ENCODE data around the gene ELMO1. TPM values are rescaled to one million over a fixed set of nuclear protein-coding genes. Genes with fewer than 3 reads are reported as not detected.
A peak's percentile ranks its signal among the peaks of the same experiment; 100 is the strongest.

ELMO1 gene
- polyA plus RNA-seq, 1 donor from 2014 or later, result 86.5 TPM

GRCh38 chr7:37128327-37129034, 320.2 kb downstream of the ELMO1 start:
- peak overlapping the region in 1 of 3 donors; percentile 14 for H3K27ac Mint-ChIP-seq
- peaks cover 0 to 4% (median 0%) of the 10 kb centered on the region in 3 donors for H3K9me3 Mint-ChIP-seq
- H3K27me3 Mint-ChIP-seq, result no peaks in the 10 kb centered on the region
- H3K4me3 Mint-ChIP-seq, result no peak overlapping the region
- H3K36me3 Mint-ChIP-seq, result peaks cover 34% of the 10 kb centered on the region
- H3K4me1 Mint-ChIP-seq, result peaks cover 0 to 10% (median 2%) of the 10 kb centered on the region in 3 donors

- Mint-ChIP-seq H3K27ac (no peak overlapping the region), H3K4me3 (no peak overlapping the region), H3K36me3 (peaks cover 6% of the 10 kb centered on the region), H3K9me3 (no peaks in the 10 kb centered on the region), H3K4me1 (peaks cover 23 to 25% (median 23%) of the 10 kb centered on the region in 3 donors), H3K27me3 (no peaks in the 10 kb centered on the region)
Observed at GRCh38 chr7:37119296-37119860, 329.3 kb downstream of the ELMO1 start.

- peaks cover 13% of the 10 kb centered on the region for H3K36me3 Mint-ChIP-seq
- H3K9me3 Mint-ChIP-seq, result no peaks in the 10 kb centered on the region
- H3K27me3 Mint-ChIP-seq, result no peaks in the 10 kb centered on the region
- H3K27ac Mint-ChIP-seq, result no peak overlapping the region
- H3K4me3 Mint-ChIP-seq, result no peak overlapping the region
- H3K4me1 Mint-ChIP-seq, result peaks cover 23 to 24% (median 24%) of the 10 kb centered on the region in 3 donors
Observed at GRCh38 chr7:37118004-37118403, 330.7 kb downstream of the ELMO1 start.

DNA sequence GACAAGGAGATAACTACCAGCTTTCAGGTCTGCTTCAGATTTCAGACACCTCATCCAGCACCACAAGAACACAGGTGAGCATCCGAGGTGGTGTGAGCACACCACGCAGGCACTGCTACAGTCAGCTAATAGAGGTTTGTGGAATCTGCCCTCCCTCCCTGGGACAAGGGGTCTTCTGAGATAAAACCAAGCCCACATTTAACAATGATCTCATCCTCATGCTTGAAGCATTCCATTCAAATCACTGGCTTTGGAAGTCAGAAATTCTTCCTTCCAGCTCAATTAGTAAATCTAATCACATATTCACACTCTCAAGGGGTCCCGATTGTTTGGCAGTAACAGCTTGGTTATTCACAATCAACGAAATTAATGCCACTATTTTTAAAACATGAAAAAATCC, 331.4 kb downstream of the ELMO1 start:
- no peaks in the 10 kb centered on the region for H3K27me3 Mint-ChIP-seq

DNA sequence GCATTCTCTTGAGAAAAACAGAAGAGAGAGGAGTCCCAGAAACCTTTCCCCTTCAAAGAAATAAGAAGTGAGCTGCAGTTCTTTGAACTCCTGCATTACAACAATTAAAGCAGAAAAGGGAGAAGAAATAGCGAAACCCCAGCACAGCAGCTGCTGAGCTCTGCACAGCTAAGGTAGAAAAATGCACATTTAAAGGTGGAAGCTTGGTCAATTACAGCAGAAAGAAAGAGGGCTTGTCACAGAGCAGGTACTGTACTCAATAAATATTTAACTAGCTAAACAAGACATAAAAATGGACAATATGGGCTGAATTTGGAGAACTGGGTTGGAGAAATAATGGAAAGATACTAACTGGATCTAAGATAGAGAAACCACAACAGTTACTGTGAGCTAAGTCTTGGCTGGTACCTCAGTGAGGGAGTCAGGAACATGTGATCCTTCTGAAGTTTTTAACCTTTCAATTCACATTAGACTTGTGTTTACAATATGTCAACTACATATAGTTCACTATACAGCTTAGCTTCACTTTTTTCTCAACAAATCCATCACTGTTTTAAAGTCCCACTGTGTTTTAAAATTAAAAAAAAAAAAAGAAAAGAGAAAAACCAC, 332.5 kb downstream of the ELMO1 start:
- Mint-ChIP-seq H3K36me3 (peaks cover 8% of the 10 kb centered on the region), H3K27me3 (no peaks in the 10 kb centered on the region), H3K4me3 (no peak overlapping the region), H3K27ac (peak overlapping the region in 1 of 3 donors; percentile 81), H3K9me3 (no peaks in the 10 kb centered on the region), H3K4me1 (peaks cover 18 to 26% (median 25%) of the 10 kb centered on the region in 3 donors)

More for the DNA sequence above, 331.4 kb downstream of the ELMO1 start:
- no peaks in the 10 kb centered on the region for H3K9me3 Mint-ChIP-seq
- H3K4me3 Mint-ChIP-seq, result no peak overlapping the region
- H3K36me3 Mint-ChIP-seq, result peaks cover 8% of the 10 kb centered on the region
- peaks cover 20 to 26% (median 21%) of the 10 kb centered on the region in 3 donors for H3K4me1 Mint-ChIP-seq
- H3K27ac Mint-ChIP-seq, result no peak overlapping the region

DNA sequence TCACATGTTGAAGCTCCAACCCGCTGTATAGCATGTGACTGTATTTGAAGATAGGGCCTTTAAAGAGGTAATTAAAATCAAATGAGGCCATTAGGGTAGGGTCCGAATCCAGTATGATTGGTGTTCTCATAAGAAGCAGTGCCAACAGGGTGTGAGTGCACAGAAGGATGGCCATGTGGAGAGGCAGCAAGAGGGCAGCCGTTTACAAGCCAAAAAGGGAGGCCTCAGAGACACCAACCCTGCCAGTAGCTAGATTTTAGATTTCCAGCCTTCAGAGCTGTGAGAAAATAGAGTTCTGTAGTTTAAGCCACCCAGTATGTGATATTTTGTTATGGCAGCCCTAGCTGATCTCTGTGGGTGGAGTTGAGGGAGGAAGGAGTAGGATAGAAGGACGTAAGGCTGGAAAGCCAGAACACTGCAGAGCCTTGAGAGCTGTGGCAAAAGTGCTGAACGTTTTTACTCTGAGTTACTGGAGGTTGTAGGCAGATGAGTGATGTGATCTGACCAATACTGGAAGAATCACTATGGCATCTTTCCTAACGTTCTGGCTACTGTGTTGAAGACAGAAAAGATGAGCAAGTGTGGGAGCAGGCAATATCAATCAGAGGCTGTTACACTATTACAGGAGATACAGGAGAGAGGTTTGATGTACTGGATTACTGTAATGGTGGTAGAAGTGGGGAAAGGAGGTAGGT, 334.9 kb downstream of the ELMO1 start:
- Mint-ChIP-seq H3K9me3 (no peaks in the 10 kb centered on the region), H3K27ac (no peak overlapping the region), H3K36me3 (peaks cover 8% of the 10 kb centered on the region), H3K4me1 (peaks cover 30 to 41% (median 38%) of the 10 kb centered on the region in 3 donors), H3K27me3 (no peaks in the 10 kb centered on the region), H3K4me3 (no peak overlapping the region)

DNA sequence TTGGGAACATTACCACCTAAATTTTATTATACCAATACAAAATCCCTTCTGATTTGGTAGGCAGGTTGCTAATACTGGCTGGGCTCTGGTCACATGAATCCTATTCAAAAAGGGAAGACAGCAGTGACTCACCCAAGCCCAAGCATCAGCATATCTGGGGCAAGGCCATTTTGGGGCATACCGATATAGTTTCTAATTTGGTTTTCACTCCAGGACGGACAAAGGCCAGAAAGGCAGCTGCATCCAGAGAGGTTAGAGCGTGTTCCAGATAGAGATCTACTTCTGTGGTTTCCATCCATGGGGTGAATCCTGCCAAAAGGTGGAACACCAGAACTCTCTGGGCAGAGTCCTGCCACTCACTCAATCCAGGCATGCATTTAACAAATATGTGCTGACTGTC, 335.8 kb downstream of the ELMO1 start:
- no peaks in the 10 kb centered on the region for H3K27me3 Mint-ChIP-seq
- H3K36me3 Mint-ChIP-seq, result peaks cover 8% of the 10 kb centered on the region
- H3K9me3 Mint-ChIP-seq, result no peaks in the 10 kb centered on the region
- H3K4me1 Mint-ChIP-seq, result peaks cover 34 to 42% (median 38%) of the 10 kb centered on the region in 3 donors
- no peak overlapping the region for H3K27ac Mint-ChIP-seq
- H3K4me3 Mint-ChIP-seq, result no peak overlapping the region

GRCh38 chr7:37112218-37112617, 336.4 kb downstream of the ELMO1 start:
- H3K36me3 Mint-ChIP-seq, result peaks cover 8% of the 10 kb centered on the region
- H3K4me1 Mint-ChIP-seq, result peaks cover 40 to 46% (median 43%) of the 10 kb centered on the region in 3 donors
- H3K27me3 Mint-ChIP-seq, result no peaks in the 10 kb centered on the region
- H3K27ac Mint-ChIP-seq, result no peak overlapping the region
- no peak overlapping the region for H3K4me3 Mint-ChIP-seq
- H3K9me3 Mint-ChIP-seq, result no peaks in the 10 kb centered on the region

- Mint-ChIP-seq H3K9me3 (no peaks in the 10 kb centered on the region), H3K27ac (no peak overlapping the region), H3K27me3 (no peaks in the 10 kb centered on the region), H3K36me3 (peaks cover 8% of the 10 kb centered on the region), H3K4me1 (peaks cover 44 to 46% (median 45%) of the 10 kb centered on the region in 3 donors), H3K4me3 (no peak overlapping the region)
Observed at GRCh38 chr7:37111459-37111858, 337.2 kb downstream of the ELMO1 start.

DNA sequence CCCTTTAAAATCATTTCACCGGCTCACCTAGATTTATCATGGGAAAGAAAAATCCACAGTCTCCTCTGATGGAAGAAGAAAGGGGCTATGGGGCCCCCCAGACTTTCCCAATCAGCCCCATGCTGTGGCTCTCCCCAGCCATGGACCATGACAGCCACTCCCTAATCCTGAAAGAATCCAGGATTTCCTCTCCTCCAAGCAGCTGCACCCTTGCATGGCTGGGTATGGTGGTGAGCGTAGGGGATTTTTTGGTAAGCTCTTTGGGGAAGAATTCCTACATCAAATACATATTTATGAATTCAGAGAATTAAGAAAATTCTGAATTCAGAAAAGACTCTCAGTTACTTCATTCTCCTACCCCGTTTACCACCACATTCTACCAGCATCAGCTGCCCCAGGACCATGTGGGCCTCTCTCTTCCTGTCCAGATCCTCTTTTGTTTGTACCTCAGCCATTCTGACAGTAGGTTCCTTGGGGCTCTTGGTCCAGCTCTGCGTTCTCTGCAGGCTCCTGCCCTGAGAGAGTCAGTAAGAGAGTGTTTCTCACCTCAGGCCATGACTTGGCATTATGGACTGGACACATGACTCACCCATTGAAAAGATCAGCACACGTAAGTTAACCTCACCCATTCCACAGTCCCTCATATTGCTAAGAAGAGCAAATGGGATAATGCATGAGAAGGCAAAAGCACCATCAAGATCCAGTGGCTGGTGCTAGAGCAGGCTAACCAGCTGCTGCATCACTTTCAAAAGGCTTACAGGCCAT, 337.8 kb downstream of the ELMO1 start:
- H3K27ac Mint-ChIP-seq, result no peak overlapping the region
- no peaks in the 10 kb centered on the region for H3K9me3 Mint-ChIP-seq
- H3K36me3 Mint-ChIP-seq, result peaks cover 7% of the 10 kb centered on the region
- H3K4me3 Mint-ChIP-seq, result no peak overlapping the region
- peaks cover 40 to 46% (median 42%) of the 10 kb centered on the region in 3 donors for H3K4me1 Mint-ChIP-seq
- H3K27me3 Mint-ChIP-seq, result no peaks in the 10 kb centered on the region

- Mint-ChIP-seq H3K4me1 (peaks cover 35 to 50% (median 42%) of the 10 kb centered on the region in 3 donors), H3K4me3 (no peak overlapping the region), H3K27me3 (no peaks in the 10 kb centered on the region), H3K27ac (peak overlapping the region in 1 of 3 donors; percentile 43), H3K36me3 (peaks cover 7% of the 10 kb centered on the region), H3K9me3 (no peaks in the 10 kb centered on the region)
Observed at GRCh38 chr7:37109843-37110242, 338.8 kb downstream of the ELMO1 start.

DNA sequence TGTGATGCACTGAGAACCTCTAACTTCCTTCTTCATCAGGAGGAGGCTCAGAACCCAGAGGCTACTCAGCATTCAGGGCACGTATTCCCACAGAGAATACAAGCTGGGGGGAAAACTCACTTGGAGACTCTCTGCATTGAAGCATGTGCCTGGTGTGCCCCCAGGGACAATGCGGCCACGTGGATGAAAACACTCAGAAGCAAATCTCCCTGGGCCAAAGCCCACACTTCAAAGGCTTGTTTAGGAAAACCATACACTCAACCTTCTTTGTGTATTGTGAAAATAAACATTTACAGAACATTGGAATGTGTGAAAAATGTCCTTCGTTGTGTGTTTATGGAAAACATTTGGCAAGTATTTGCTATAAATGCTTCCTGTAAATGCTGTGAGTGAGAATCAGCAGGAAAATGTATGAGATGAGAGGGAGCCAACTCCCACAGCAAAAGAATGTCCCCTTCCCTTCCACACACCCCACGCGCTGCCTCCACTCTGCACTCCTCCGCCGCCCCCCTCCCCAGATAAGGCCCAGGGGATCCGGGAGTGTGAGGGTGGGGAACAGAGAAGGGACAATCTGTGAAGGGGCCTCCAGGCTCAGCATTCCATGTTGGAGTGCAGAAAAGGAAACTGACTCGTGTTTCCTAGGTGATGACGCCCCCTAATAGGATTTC, 339.5 kb downstream of the ELMO1 start:
- Mint-ChIP-seq H3K27ac (peak overlapping the region in 1 of 3 donors; percentile 43), H3K4me1 (peaks cover 38 to 43% (median 40%) of the 10 kb centered on the region in 3 donors), H3K9me3 (no peaks in the 10 kb centered on the region), H3K27me3 (no peaks in the 10 kb centered on the region), H3K4me3 (peak overlapping the region in 1 of 4 donors; percentile 75), H3K36me3 (peaks cover 5% of the 10 kb centered on the region)

DNA sequence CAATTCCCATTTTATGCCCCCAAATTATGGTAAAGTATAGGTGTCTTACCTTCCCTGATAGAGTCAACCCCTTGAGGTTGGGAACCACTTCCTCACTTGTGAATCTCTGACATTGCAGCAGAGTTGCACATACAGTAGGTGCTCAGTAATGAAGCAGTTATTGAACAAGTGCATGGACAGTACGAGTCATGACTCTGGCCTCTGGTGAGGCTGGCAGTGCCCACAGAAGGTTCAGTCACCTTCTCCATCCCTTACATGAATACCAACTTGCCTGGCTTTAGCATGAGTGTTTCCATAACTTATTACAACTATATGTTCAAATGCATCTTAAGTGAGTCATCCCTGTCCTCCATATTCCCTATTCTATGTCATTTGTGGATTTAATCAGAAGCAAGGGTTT, 340.0 kb downstream of the ELMO1 start:
- peaks cover 2% of the 10 kb centered on the region for H3K36me3 Mint-ChIP-seq
- H3K4me1 Mint-ChIP-seq, result peaks cover 38 to 41% (median 38%) of the 10 kb centered on the region in 3 donors

More for the DNA sequence above, 340.0 kb downstream of the ELMO1 start:
- Mint-ChIP-seq H3K27ac (peak overlapping the region in 1 of 3 donors; percentile 68), H3K27me3 (no peaks in the 10 kb centered on the region), H3K4me3 (no peak overlapping the region), H3K9me3 (no peaks in the 10 kb centered on the region)

Measured in IgD-negative memory B cell (primary cell).